Activated naive CD4-positive, alpha-beta T cell (primary cell): Measurements from ENCODE around the gene SYNE3.

Experiments
- DNase-seq, 4 experiments: peaks; one replicate each; lab custom pipeline; 2025; lab: John Stamatoyannopoulos, UW

The SYNE3 gene

GRCh38 chr14:95504135-95505029 lies 12.1 kb downstream of the SYNE3 start:
- no peak for DNase-seq

GRCh38 chr14:95503365-95504134 lies 12.9 kb downstream of the SYNE3 start:
- no peak for DNase-seq

GRCh38 chr14:95502381-95502950 lies 14.0 kb downstream of the SYNE3 start:
- no peak for DNase-seq

- no peak for DNase-seq
These were observed 15.6 kb downstream of the SYNE3 start for GRCh38 chr14:95500772-95501401.

- no peak for DNase-seq
These were observed 16.2 kb downstream of the SYNE3 start for GRCh38 chr14:95500201-95500681.

GRCh38 chr14:95499354-95499750 lies 17.1 kb downstream of the SYNE3 start:
- DNase-seq = no peak

GRCh38 chr14:95498622-95499353 lies 17.7 kb downstream of the SYNE3 start:
- no peak for DNase-seq

- no peak for DNase-seq
These were observed 18.9 kb downstream of the SYNE3 start for GRCh38 chr14:95497561-95498011.

- DNase-seq = no peak
These were observed 19.7 kb downstream of the SYNE3 start for GRCh38 chr14:95496690-95497259.

- no peak for DNase-seq
These were observed 20.3 kb downstream of the SYNE3 start for GRCh38 chr14:95496111-95496681.

- DNase-seq = no peak
These were observed 20.9 kb downstream of the SYNE3 start for GRCh38 chr14:95495538-95496025.

GRCh38 chr14:95495076-95495475 lies 21.4 kb downstream of the SYNE3 start:
- no peak for DNase-seq

- no peak for DNase-seq
These were observed 22.0 kb downstream of the SYNE3 start for GRCh38 chr14:95494456-95494855.

- no peak for DNase-seq
These were observed 22.5 kb downstream of the SYNE3 start for GRCh38 chr14:95493976-95494375.

GRCh38 chr14:95493503-95493902 lies 22.9 kb downstream of the SYNE3 start:
- no peak for DNase-seq

GRCh38 chr14:95491936-95492608 lies 24.4 kb downstream of the SYNE3 start:
- DNase-seq = no peak

- DNase-seq = no peak
These were observed 25.6 kb downstream of the SYNE3 start for GRCh38 chr14:95490727-95491451.

GRCh38 chr14:95490138-95490509 lies 26.3 kb downstream of the SYNE3 start:
- DNase-seq = no peak
